GM12878 (cell line): ENCODE data around the gene ZNF568. TPM values are rescaled to one million over a fixed set of nuclear protein-coding genes. Genes with fewer than 3 reads are reported as not detected.

Source experiments
- ATAC-seq: fragments of 200-7000 bp; cut with Tn5 transposase; 3 replicates; pipeline ENCODE4 v1.9.1; 2020; ENCODE audit warnings: mild to moderate bottlenecking, moderate library complexity
- Bru-seq: library from RNA; stranded (reverse); fragments of 400-500 nt; gene quantifications from one replicate; lab custom pipeline; 2021; lab: Mats Ljungman, UMichigan
- BruChase-seq, 2 experiments: library from RNA; stranded (reverse); fragments of 400-500 nt; gene quantifications; one replicate each; lab custom pipeline; 2021; lab: Mats Ljungman, UMichigan
- BruUV-seq: library from RNA; stranded (reverse); fragments of 400-500 nt; replicated peaks from 2 replicates; lab custom pipeline; 2021; lab: Mats Ljungman, UMichigan
- CTCF ChIA-PET: fragments of 300-600 bp; sonication (Branson Sonifier 250); formaldehyde crosslinking; extraction: SDS; loops from one replicate; lab custom pipeline; 2021; ENCODE audit warnings: inconsistent platforms; lab: Yijun Ruan, JAX
- POLR2A ChIA-PET: fragments of 350-600 bp; formaldehyde crosslinking; extraction: SDS; loops from one replicate; lab custom pipeline; 2021; ENCODE audit warnings: inconsistent platforms; lab: Charles Lee
- RAD21 ChIA-PET: fragments of 300-600 bp; sonication (Branson Sonifier 250); formaldehyde crosslinking; loops from one replicate; lab custom pipeline; 2023; ENCODE audit warnings: antibody characterized with exemption; ENCODE audit not compliant: unreplicated experiment; lab: Charles Lee
- SMC1A ChIA-PET: fragments of 300-600 bp; sonication (Branson Sonifier 250); formaldehyde crosslinking; loops from one replicate; lab custom pipeline; 2023; ENCODE audit not compliant: unreplicated experiment, uncharacterized antibody; lab: Charles Lee
- DNase-seq: peaks from one replicate; pipeline ENCODE4 v3.0.0-alpha.2; 2011; ENCODE audit warnings: low read depth, low spot score
- FAIRE-seq: peaks from 3 replicates; lab custom pipeline; 2011; peaks lifted over from hg19 to GRCh38; lab: Jason Lieb, UNC
- H2AFZ ChIP-seq: 2 replicates; pipeline ENCODE4 v1.6.0; 2011; ENCODE audit warnings: low read depth, low read length, control low read depth; ENCODE audit not compliant: control insufficient read depth
- H3K27ac ChIP-seq: 2 replicates; pipeline ENCODE4 v1.5.1; 2011; ENCODE audit warnings: control low read depth; ENCODE audit not compliant: control insufficient read depth, insufficient read depth
- H3K27me3 ChIP-seq, 2 experiments: replicated peaks in 1 of 2; 2 replicates each; pipeline versions ENCODE4 v1.6.0 to v1.6.1; 2011; ENCODE audit warnings: low read length in 1 of 2; ENCODE audit not compliant: control insufficient read depth in 2 of 2, insufficient read depth in 2 of 2
- H3K36me3 ChIP-seq, 2 experiments: 2 replicates each; pipeline ENCODE4 v1.5.1; 2011; ENCODE audit warnings: low read length in 1 of 2; ENCODE audit not compliant: control insufficient read depth in 2 of 2, insufficient read depth in 2 of 2
- H3K4me1 ChIP-seq: 2 replicates; pipeline ENCODE4 v1.6.1; 2011; ENCODE audit warnings: mild to moderate bottlenecking, low read length, moderate library complexity, mixed read lengths; ENCODE audit not compliant: control insufficient read depth, insufficient read depth
- H3K4me2 ChIP-seq: 2 replicates; pipeline ENCODE4 v1.6.0; 2011; ENCODE audit warnings: control low read depth; ENCODE audit not compliant: control insufficient read depth, insufficient read depth
- H3K4me3 ChIP-seq: fragments of 200-600 bp; sonication (generic); 2 replicates; pipeline ENCODE4 v1.5.1; 2016
- H3K79me2 ChIP-seq: 2 replicates; pipeline ENCODE4 v1.6.0; 2011; ENCODE audit warnings: low read length; ENCODE audit not compliant: control insufficient read depth, insufficient read depth
- H3K9ac ChIP-seq: 2 replicates; pipeline ENCODE4 v1.8.0; 2011; ENCODE audit warnings: low read length, control low read depth, mixed read lengths; ENCODE audit not compliant: control insufficient read depth, insufficient read depth
- H3K9me3 ChIP-seq: replicated peaks from 3 replicates; pipeline ENCODE4 v1.5.1; 2011; ENCODE audit warnings: mild to moderate bottlenecking, low read length; ENCODE audit not compliant: control insufficient read depth, insufficient read depth
- H4K20me1 ChIP-seq: 2 replicates; pipeline ENCODE4 v1.6.0; 2011; ENCODE audit not compliant: control insufficient read depth, insufficient read depth
- BCLAF1 ChIP-seq: fragments of 450-650 bp; IDR thresholded peaks from 2 replicates; pipeline ENCODE4 v1.6.1; 2017; ENCODE audit warnings: antibody characterized with exemption, mild to moderate bottlenecking, moderate library complexity
- HDGF ChIP-seq: fragments of 450-650 bp; IDR thresholded peaks from 2 replicates; pipeline ENCODE4 v1.6.1; 2016; ENCODE audit warnings: antibody characterized with exemption
- MYB ChIP-seq: fragments of 150-350 bp; IDR thresholded peaks from 2 replicates; pipeline ENCODE4 v1.6.1; 2014; ENCODE audit warnings: mild to moderate bottlenecking, low read depth, low read length, borderline replicate concordance
- RB1 ChIP-seq: fragments of 450-650 bp; formaldehyde crosslinking; IDR thresholded peaks from 2 replicates; pipeline ENCODE4 v1.6.1; 2017; ENCODE audit warnings: mild to moderate bottlenecking, borderline replicate concordance
- RELA ChIP-seq: fragments of 450-650 bp; IDR thresholded peaks from 2 replicates; pipeline ENCODE4 v1.8.0; 2014; ENCODE audit warnings: borderline replicate concordance; ENCODE audit not compliant: partially characterized antibody
- SMAD1 ChIP-seq: fragments of 450-650 bp; IDR thresholded peaks from 2 replicates; pipeline ENCODE4 v1.6.1; 2018; ENCODE audit warnings: mild to moderate bottlenecking, low read depth; ENCODE audit not compliant: partially characterized antibody
- TCF12 ChIP-seq: IDR thresholded peaks from 2 replicates; pipeline ENCODE4 v1.6.1; 2011; ENCODE audit warnings: low read depth, mild to moderate bottlenecking, low read length
- ZBTB33 ChIP-seq: fragments of 450-650 bp; IDR thresholded peaks from 2 replicates; pipeline ENCODE4 v1.6.1; 2017; ENCODE audit warnings: mild to moderate bottlenecking
- WGBS: methylation state at CpG from one replicate; pipeline ENCODE4 v1.1.6; 2016; ENCODE audit warnings: low lambda C conversion rate; ENCODE audit not compliant: insufficient replicate concordance, insufficient coverage; ENCODE audit errors: missing lambda C conversion rate; 5-methylcytosine and 5-hydroxymethylcytosine counted together
- in situ Hi-C: fragments of 300-500 bp; cut with MboI; formaldehyde crosslinking; loops from 9 replicates; pipeline ENCODE4 v1.14.3; 2018; ENCODE audit warnings: mixed read lengths
- intact Hi-C: fragments of 100-400 bp; cut with micrococcal nuclease; formaldehyde crosslinking; loops from one replicate; pipeline ENCODE4 v1.14.2; 2022; ENCODE audit not compliant: unreplicated experiment
- long read RNA-seq, 2 experiments: library from polyadenylated mRNA; unstranded; transcript quantifications; one replicate each; pipeline ENCODE4 v2.0.0, GENCODE V29; 2019 to 2020
- polyA minus RNA-seq, 3 experiments: library from RNA; depleted of rRNA, polyadenylated mRNA; stranded (reverse); fragments of >200 nt; gene quantifications; 2 replicates each; pipeline ENCODE4 v1.2.3, GENCODE V29; 2011
- polyA plus RNA-seq, 11 experiments: library from polyadenylated mRNA; depleted of rRNA in 4 of 11; unstranded in 6 of 11; stranded (reverse) in 5 of 11; fragments of >200 nt; fragmentation: Nextera tagmentation in 4 of 11; fragmentation: Illumina TruSeq in 1 of 11; extraction: Ambion mirVana in 4 of 11; extraction: Trizol in 1 of 11; gene quantifications; 1 replicate in 1 of 11; 2 replicates in 10 of 11; pipeline versions ENCODE4 v1.2.1 to v1.2.3, GENCODE V29; 2011 to 2016; ENCODE audit warnings: inconsistent platforms in 2 of 11, missing spikeins in 2 of 11, low read depth in 1 of 11
- total RNA-seq, 4 experiments: library from RNA; depleted of rRNA in 3 of 4; stranded (reverse); fragments of >200 nt in 3 of 4; fragmentation: Illumina TruSeq in 1 of 4; extraction: Trizol in 1 of 4; gene quantifications; 2 replicates each; pipeline versions ENCODE4 v1.2.1 to v1.2.3, GENCODE V29; 2013 to 2021
- TF ChIP-seq, protein P1 (sequence below): fragments of 450-650 bp; conservative IDR thresholded peaks from 2 replicates; pipeline ENCODE4 v1.6.1; 2017; ENCODE audit warnings: mild to moderate bottlenecking, moderate library complexity
- TF ChIP-seq, protein P2 (sequence below): fragments of 450-650 bp; IDR thresholded peaks from 2 replicates; pipeline ENCODE4 v1.6.1; 2016; ENCODE audit warnings: mild to moderate bottlenecking

The ZNF568 gene
- 1.5 and 1.9 TPM in 2 replicates for total RNA-seq (2013; cell fraction: nucleolus; rRNA removed)
- total RNA-seq (2014; rRNA removed) (0.17 and 2.0 TPM in 2 replicates), total RNA-seq (2014; rRNA removed; fragmentation: Illumina TruSeq; extraction: Trizol) (0.28 and 0.72 TPM in 2 replicates), total RNA-seq (2021) (0.48 and 0.77 TPM in 2 replicates), polyA plus RNA-seq (2011; rRNA removed) (0.16 and 0.40 TPM in 2 replicates), polyA plus RNA-seq (2014; fragmentation: Illumina TruSeq; extraction: Trizol) (0.29 and 0.41 TPM in 2 replicates), polyA plus RNA-seq (2014; fragmentation: Nextera tagmentation; extraction: Ambion mirVana) (under 1 TPM; 0.16 to 0.31 TPM), polyA plus RNA-seq (2014; rRNA removed) (0.23 and 0.24 TPM in 2 replicates), polyA plus RNA-seq (2016; fragmentation: Nextera tagmentation; extraction: Ambion mirVana) (under 1 TPM; 0.21 to 0.52 TPM), polyA minus RNA-seq (2011; rRNA and poly(A)+ RNA removed) (0.31 and 0.44 TPM in 2 replicates), Bru-seq, nascent RNA (percentile 39 among the genes with signal in this experiment), BruChase-seq, experiment 1, labeled RNA remaining after a 6-hour chase (percentile 34 among the genes with signal in this experiment), BruChase-seq, experiment 2, labeled RNA remaining after a 2-hour chase (percentile 38 among the genes with signal in this experiment)
- 1.5 TPM for polyA plus RNA-seq (2011; ENCODE audit: low read depth)
- 0.13 TPM in 1 of 2 replicates, not detected in the other for polyA plus RNA-seq (2011; cell fraction: cytosol; rRNA removed)
- 0.13 and 0.30 TPM in 2 replicates for polyA plus RNA-seq (2011; cell fraction: nucleus; rRNA removed)
- polyA plus RNA-seq (2012) = 2.1 and 2.9 TPM in 2 replicates
- not detected in 2 replicates for polyA minus RNA-seq (2011; cell fraction: cytosol; rRNA and poly(A)+ RNA removed)
- polyA minus RNA-seq (2011; cell fraction: nucleus; rRNA and poly(A)+ RNA removed) = 1.2 TPM in 1 of 2 replicates, not detected in the other
- long read RNA-seq, experiment 1 = 0 reads
- long read RNA-seq, experiment 2, partial matches to known transcripts = 0 of 4 reads
- long read RNA-seq, experiment 2, other reads (novel, unspliced or antisense) = 1 of 4 reads

DNA sequence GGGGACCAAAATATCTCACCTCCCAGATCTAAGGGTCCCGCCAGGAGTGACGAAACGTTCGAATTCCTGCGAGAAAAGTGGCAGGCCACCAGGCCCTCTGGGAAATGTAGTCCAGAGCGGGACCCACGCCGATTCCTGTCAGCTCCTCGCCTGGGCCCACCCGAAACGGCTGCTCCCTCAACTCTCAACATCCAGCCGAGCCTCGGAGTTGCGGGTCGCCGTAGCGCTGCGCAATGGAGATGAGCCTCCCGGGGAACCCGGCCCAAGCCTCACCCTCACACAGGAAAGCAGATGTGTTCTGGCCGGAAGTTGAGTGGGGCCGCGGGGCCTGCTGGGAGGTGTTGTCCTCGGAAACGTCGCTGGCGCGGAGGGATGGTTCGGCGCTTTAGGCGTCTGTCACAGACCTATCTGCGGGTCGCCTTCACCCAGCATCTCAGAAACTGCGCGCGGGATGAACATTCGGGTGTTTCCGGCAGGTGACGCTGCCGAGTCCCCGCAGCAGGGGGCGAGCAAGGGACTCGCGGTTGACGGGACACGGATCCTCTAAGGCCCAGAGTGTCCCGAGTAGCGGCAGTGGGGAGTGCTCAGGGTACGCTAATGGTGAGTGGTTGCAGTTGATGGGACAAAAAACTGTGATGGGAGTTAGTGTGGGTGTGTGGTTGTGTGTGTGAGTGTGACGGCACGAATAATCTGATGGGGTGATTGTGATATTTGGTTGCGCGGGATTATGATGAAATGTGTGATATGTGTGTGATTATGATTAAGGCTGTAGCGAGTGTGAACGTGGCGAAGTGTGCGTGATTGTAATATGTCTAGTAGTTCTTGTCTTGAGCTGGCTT, at the start of gene ZNF568, which contains the start of gene ZNF829:
Gene ZNF568 (plus strand): TSS at position 341 of the 839 bp plus-strand sequence. CDS start 6,439 bp downstream, outside the sequence.
Gene ZNF829 (minus strand): TSS at position 300 of the 839 bp plus-strand sequence. CDS start 1,124 bp downstream, outside the sequence.
- H4K20me1 ChIP-seq = no peaks in the 10 kb centered on the region
- peak; percentile 48 for DNase-seq
- ChIA-PET SMC1A (no interaction called here), CTCF (no interaction called here), POLR2A (no interaction called here), RAD21 (no interaction called here)
- no peaks in the 10 kb centered on the region for H3K36me3 ChIP-seq
- H3K4me3 ChIP-seq = peak within 1 kb of the TSS; percentile 84
- H3K4me2 ChIP-seq = peak within 1 kb of the TSS; percentile 75
- in situ Hi-C loops = no loop called here
- peak within 1 kb of the TSS; percentile 72 for H3K9ac ChIP-seq
- peaks cover 6% of the 10 kb centered on the region; the same call in 2 of the 3 replicates for H3K9me3 ChIP-seq
- ATAC-seq = peak; percentile 46
- H3K79me2 ChIP-seq = no peaks in the 10 kb centered on the region
- H3K27ac ChIP-seq = peak within 1 kb of the TSS; percentile 89
- no peaks in the 10 kb centered on the region for H3K27me3 ChIP-seq
- intact Hi-C loops = no loop called here
- peak within 1 kb of the TSS; percentile 78 for H2AFZ ChIP-seq
- H3K4me1 ChIP-seq = no peaks in the 10 kb centered on the region
- FAIRE-seq = peak; percentile 62
- WGBS = under 1% methylated on average over 57 of the region's 57 CpGs
- BruUV-seq = TSS peak; percentile 64
- TF ChIP-seq MYB (no peak), ZBTB33 (no peak), RELA (no peak), RB1 (no peak), TCF12 (0 out of 2 replicates have a peak, but pooled peaks have one; percentile 1), SMAD1 (no peak), BCLAF1 (no peak), HDGF (no peak)
- TF ChIP-seq, protein P1, sequence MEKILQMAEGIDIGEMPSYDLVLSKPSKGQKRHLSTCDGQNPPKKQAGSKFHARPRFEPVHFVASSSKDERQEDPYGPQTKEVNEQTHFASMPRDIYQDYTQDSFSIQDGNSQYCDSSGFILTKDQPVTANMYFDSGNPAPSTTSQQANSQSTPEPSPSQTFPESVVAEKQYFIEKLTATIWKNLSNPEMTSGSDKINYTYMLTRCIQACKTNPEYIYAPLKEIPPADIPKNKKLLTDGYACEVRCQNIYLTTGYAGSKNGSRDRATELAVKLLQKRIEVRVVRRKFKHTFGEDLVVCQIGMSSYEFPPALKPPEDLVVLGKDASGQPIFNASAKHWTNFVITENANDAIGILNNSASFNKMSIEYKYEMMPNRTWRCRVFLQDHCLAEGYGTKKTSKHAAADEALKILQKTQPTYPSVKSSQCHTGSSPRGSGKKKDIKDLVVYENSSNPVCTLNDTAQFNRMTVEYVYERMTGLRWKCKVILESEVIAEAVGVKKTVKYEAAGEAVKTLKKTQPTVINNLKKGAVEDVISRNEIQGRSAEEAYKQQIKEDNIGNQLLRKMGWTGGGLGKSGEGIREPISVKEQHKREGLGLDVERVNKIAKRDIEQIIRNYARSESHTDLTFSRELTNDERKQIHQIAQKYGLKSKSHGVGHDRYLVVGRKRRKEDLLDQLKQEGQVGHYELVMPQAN = no peak
- TF ChIP-seq, protein P2, sequence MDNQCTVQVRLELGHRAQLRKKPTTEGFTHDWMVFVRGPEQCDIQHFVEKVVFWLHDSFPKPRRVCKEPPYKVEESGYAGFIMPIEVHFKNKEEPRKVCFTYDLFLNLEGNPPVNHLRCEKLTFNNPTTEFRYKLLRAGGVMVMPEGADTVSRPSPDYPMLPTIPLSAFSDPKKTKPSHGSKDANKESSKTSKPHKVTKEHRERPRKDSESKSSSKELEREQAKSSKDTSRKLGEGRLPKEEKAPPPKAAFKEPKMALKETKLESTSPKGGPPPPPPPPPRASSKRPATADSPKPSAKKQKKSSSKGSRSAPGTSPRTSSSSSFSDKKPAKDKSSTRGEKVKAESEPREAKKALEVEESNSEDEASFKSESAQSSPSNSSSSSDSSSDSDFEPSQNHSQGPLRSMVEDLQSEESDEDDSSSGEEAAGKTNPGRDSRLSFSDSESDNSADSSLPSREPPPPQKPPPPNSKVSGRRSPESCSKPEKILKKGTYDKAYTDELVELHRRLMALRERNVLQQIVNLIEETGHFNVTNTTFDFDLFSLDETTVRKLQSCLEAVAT = no peak
